Activated CD4-positive, alpha-beta T cell treated with anti-CD3 and anti-CD28 coated beads, Interleukin-2, amount 50 U/mL, for 48 hours (primary cell): ENCODE measurements around the gene LRIG1.

Experiments
- DNase-seq, 2 experiments: peaks; one replicate each; pipeline ENCODE4 v3.0.0-alpha.2; 2020

Gene LRIG1

GRCh38 chr3:66378256-66378655 is 122.6 kb downstream of the LRIG1 start:
- peak; percentile 31 to 59 for DNase-seq

DNA sequence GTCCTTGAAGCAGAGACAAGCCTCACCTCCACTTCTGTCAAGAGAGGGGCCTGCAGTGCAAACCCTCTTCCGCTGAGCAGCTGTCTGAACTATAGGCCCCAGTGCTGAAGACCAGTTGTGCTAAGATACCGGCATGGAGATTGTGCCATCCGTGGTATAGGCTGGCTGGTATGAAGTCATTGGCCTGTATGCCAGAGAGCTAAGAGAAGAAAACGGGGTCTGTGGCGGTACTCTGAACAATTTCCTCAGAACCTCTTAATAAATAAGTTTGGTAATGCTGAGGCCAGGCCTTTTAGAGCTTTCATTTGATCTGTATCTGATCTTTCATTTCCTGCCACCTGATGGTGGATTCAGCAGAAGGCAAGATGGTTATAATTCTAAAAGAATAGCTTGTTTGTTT is 123.0 kb downstream of the LRIG1 start:
- no peak for DNase-seq

- DNase-seq = no peak
Measured at GRCh38 chr3:66376568-66376967, 124.3 kb downstream of the LRIG1 start.

GRCh38 chr3:66372681-66373350 is 128.0 kb downstream of the LRIG1 start:
- DNase-seq = peak; percentile 19 to 35

- DNase-seq = no peak
Measured at GRCh38 chr3:66371432-66371831, 129.4 kb downstream of the LRIG1 start.

DNA sequence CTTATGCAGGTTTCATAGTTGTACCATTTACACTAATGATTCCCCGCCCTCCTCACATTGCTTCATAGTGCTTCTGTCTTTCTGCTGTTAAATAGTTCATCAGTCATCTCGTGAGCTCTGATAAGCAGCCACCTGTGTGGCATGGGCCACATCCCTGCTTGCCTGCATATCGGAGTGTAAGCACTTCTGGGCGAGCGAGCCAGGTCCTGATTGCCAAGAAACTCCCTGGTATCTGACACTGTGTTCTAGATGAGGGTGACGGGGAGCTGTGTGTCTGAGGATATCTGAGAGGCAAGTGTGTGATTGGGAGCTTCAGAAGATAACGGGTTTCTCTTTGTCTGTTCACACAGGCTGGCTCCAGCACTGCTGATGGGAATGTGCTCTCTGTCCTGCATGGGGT is 130.6 kb downstream of the LRIG1 start:
- DNase-seq = no peak

GRCh38 chr3:66367979-66368378 is 132.8 kb downstream of the LRIG1 start:
- DNase-seq = no peak

GRCh38 chr3:66366747-66367146 is 134.1 kb downstream of the LRIG1 start:
- DNase-seq = no peak

GRCh38 chr3:66365080-66365479 is 135.7 kb downstream of the LRIG1 start:
- no peak for DNase-seq

- DNase-seq = no peak
Measured at GRCh38 chr3:66363148-66363547, 137.7 kb downstream of the LRIG1 start.

- no peak for DNase-seq
Measured at GRCh38 chr3:66362541-66362941, 138.3 kb downstream of the LRIG1 start.

- no peak for DNase-seq
Measured at GRCh38 chr3:66361356-66361755, 139.5 kb downstream of the LRIG1 start.

- DNase-seq = no peak
Measured at GRCh38 chr3:66355997-66356396, 144.8 kb downstream of the LRIG1 start.

DNA sequence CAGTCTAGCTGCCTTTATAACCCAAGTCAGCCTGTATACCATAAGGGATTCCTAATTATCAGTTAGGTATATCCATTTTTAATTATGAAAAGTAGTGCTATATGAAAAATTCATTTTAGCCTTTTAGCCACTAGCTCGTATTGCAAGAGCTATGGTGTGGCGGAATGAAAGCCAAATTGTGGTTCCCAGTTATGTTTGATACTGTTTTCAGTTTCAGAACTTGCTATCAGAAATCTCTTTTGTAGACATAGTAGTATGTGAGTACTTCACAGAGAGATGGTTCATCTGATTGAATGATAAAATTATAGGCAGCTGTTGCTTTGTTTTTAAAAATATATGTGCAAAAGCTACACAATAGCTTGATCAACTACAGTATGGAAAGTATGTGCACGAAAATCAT is 145.4 kb downstream of the LRIG1 start:
- no peak for DNase-seq

DNA sequence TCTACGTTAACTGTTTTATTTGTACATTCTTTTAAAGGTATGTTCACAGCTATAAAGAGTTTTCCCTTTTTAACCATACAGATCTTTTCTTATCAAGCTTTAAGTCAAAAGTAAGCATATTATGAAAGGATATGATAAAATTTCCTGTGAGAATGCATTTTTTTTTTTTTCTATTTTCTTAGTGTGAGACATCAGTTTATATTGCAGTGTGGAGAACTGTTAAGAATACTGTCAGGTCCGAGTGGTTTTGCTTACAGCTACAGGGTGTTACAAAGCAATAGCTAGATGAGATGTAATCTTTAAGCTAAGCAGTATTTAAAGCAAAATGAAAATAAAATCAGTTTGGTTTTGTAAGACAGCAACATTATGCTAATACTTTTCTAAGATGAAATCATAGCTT is 146.8 kb downstream of the LRIG1 start:
- DNase-seq = no peak

DNA sequence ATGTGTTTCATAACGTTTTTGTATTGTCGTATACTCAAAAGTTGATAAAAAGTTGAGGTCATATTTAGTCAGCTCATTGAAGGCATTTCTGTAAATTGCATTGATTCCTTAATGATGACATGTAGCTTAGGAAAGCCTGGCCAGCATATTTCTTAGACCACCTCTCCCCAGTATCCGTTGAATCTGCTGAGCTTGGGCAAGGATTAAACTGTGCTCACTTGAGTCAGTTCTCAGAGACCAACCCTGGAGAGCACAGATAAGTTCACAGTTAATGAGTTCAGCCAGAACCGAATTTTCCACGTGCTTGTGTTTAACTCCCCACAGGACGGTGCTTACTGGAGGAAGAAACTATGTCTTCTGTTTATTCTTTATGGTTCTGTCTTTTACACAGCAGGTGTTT is 147.3 kb downstream of the LRIG1 start:
- no peak for DNase-seq

DNA sequence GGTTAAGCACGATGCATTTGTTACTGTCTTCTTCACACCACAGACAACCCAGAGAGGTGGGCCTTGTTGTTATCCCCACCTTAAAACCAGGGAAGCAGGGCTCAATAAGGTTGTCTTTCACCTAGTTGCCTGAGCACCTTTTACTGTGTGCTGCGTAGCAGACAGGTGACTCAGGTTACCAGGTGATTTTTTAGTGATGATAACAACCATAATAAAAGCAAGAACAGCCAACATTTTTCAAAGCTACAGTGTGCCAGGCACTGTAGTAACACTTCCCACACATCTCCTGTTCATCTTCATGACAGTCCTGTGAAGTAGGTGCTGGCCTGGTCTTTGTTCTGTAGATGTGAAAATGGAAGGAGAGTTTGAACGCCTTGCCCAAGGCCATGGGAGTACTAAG is 147.8 kb downstream of the LRIG1 start:
- no peak for DNase-seq

DNA sequence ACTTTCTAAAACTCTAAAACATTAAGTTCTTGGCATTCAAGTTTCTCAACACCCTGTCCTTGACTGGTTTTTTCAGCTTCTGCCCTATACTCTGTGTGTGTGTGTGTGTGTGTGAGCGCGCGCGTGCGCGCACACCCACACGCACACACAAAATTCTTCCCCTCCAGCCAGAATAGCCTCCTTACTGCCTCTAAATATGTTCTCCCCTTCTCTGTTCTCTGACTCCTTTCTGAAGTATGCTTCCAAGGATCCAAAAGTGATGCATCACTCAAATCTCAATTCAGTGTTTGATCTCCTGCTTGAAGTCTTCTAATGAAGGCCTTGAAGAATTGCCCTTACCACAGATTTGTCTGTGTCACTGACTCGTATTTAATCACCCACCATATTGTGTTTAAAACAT is 150.2 kb downstream of the LRIG1 start:
- no peak for DNase-seq

GRCh38 chr3:66348704-66349103 is 152.1 kb downstream of the LRIG1 start:
- DNase-seq = no peak

DNA sequence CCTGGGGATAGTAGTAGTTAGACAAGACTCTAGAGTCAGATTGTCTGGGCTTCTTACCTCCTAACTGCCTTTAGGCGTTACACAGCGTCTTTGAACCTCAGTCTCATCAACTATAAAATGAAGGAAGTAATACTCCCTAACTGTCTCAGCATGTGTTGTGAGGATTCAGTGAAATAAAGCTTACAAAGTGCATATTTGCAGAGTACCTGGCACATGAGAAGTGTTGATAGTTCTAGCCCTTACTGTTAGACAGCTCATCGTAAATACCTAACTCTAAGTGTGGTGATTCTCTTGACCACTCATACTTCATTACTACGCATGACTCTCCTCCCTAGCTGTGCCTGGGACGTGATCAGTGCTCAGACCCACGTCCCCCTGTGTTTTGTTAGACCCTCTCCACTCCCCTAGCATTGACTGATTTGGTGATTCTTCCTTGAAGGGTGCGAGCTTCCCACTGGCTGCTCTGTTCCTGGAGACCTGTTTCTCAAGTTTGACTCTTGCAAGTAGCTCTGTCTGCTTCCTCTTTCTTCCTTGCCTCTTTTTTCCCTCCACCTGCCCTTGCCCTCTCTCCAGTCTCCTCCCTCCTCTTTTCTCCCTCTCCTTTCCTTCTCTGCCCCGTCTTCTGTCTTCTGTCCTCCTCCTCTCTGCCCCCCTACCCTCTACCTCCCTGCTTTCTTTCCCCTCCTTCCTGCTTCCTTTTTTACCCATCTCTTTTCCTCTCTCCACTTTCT is 155.8 kb downstream of the LRIG1 start:
- DNase-seq = no peak

DNA sequence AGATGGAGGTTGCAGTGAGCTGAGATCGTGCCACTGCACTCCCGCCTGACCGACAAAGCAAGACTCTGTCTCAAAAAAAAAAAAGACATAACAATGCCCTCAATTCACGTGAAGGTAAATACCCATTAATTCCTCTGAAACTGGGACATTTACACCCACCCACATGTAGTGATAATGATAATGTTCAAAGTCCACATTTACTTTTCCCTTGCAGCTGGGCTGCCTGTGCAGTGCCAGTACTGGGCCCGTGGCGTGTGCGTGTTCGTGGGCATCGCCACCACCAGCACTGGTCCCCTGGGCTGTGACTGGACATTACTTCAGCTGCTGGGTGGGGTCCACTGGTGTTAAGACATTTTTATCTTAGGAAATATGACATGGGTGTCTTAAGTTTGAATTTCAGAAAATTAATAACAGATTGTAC is 156.4 kb downstream of the LRIG1 start:
- no peak for DNase-seq

GRCh38 chr3:66342717-66343356 is 158.0 kb downstream of the LRIG1 start:
- DNase-seq = no peak

- DNase-seq = no peak
Measured at GRCh38 chr3:66338927-66339326, 161.9 kb downstream of the LRIG1 start.

- no peak for DNase-seq
Measured at GRCh38 chr3:66336333-66336766, 164.5 kb downstream of the LRIG1 start.
